WTC11 (cell line): Measurements from ENCODE around the gene GABRB1. TPM values are rescaled to one million over a fixed set of nuclear protein-coding genes. Genes with fewer than 3 reads are reported as not detected.
A peak's percentile ranks its signal among the peaks of the same experiment; 100 is the strongest.

ENCODE experiments used
- ATAC-seq: fragments of 200-7000 bp; cut with Tn5 transposase; 2 replicates; pipeline ENCODE4 v1.10.0; 2021; ENCODE audit warnings: mild to moderate bottlenecking, moderate library complexity
- Bru-seq: library from RNA; stranded (reverse); fragments of 400-500 nt; gene quantifications from one replicate; lab custom pipeline; 2021; lab: Mats Ljungman, UMichigan
- CTCF ChIA-PET: fragments of 300-600 bp; sonication (Branson Sonifier 250); formaldehyde crosslinking; loops from one replicate; lab custom pipeline; 2021; ENCODE audit warnings: antibody characterized with exemption; lab: Charles Lee
- POLR2A ChIA-PET: fragments of 350-600 bp; sonication (Branson Sonifier 250); formaldehyde crosslinking; loops from one replicate; lab custom pipeline; 2021; ENCODE audit warnings: antibody characterized with exemption; lab: Charles Lee
- DNase-seq: peaks from one replicate; pipeline ENCODE4 v3.0.0; 2021; ENCODE audit warnings: low spot score
- H3K27ac Mint-ChIP-seq: 2 replicates; pipeline ENCODE4 v1.8.0; 2021; ENCODE audit warnings: mixed read lengths
- H3K27me3 Mint-ChIP-seq: 2 replicates; pipeline ENCODE4 v1.8.0; 2021; ENCODE audit warnings: low read depth, mild to moderate bottlenecking, moderate library complexity, mixed read lengths
- H3K36me3 Mint-ChIP-seq: 2 replicates; pipeline ENCODE4 v1.8.0; 2021; ENCODE audit warnings: mixed read lengths
- H3K4me1 Mint-ChIP-seq: 2 replicates; pipeline ENCODE4 v1.8.0; 2022; ENCODE audit warnings: mixed read lengths
- H3K4me3 Mint-ChIP-seq: 2 replicates; pipeline ENCODE4 v1.8.0; 2021; ENCODE audit warnings: mild to moderate bottlenecking, moderate library complexity, mixed read lengths
- H3K9me3 Mint-ChIP-seq: 2 replicates; pipeline ENCODE4 v1.8.0; 2021; ENCODE audit warnings: mixed read lengths
- CBFB ChIP-seq: sonication (generic); formaldehyde crosslinking; IDR thresholded peaks from 2 replicates; pipeline ENCODE4 v1.8.1; 2022; ENCODE audit warnings: mild to moderate bottlenecking, low read depth, missing genetic modification reagents
- CREB1 ChIP-seq: sonication (generic); formaldehyde crosslinking; IDR thresholded peaks from 2 replicates; pipeline ENCODE4 v1.8.0; 2023; ENCODE audit warnings: mild to moderate bottlenecking, missing genetic modification reagents
- FOXK1 ChIP-seq: sonication (generic); formaldehyde crosslinking; IDR thresholded peaks from 2 replicates; pipeline ENCODE4 v1.8.0; 2022; ENCODE audit warnings: mild to moderate bottlenecking, moderate library complexity, missing genetic modification reagents
- FOXP1 ChIP-seq: sonication (generic); formaldehyde crosslinking; IDR thresholded peaks from 2 replicates; pipeline ENCODE4 v1.8.0; 2022; ENCODE audit warnings: missing genetic modification reagents, mild to moderate bottlenecking, moderate library complexity, borderline replicate concordance
- KAT7 ChIP-seq: sonication (generic); formaldehyde crosslinking; IDR thresholded peaks from 2 replicates; pipeline ENCODE4 v1.8.1; 2023; ENCODE audit warnings: missing genetic modification reagents, mild to moderate bottlenecking, borderline replicate concordance
- MXD4 ChIP-seq: fragments of 250-450 bp; sonication (Bioruptor Pico); IDR thresholded peaks from 2 replicates; pipeline ENCODE4 v1.8.0; 2021; ENCODE audit warnings: mild to moderate bottlenecking, moderate library complexity, borderline replicate concordance
- NFATC4 ChIP-seq: fragments of 250-450 bp; sonication (Bioruptor Pico); IDR thresholded peaks from 2 replicates; pipeline ENCODE4 v1.9.0; 2021; ENCODE audit warnings: mild to moderate bottlenecking
- RELA ChIP-seq: sonication (generic); formaldehyde crosslinking; IDR thresholded peaks from 2 replicates; pipeline ENCODE4 v1.8.1; 2022; ENCODE audit warnings: missing genetic modification reagents, mild to moderate bottlenecking, borderline replicate concordance
- RORB ChIP-seq: fragments of 250-450 bp; sonication (Bioruptor Pico); IDR thresholded peaks from 2 replicates; pipeline ENCODE4 v1.9.0; 2021; ENCODE audit warnings: mild to moderate bottlenecking
- SP1 ChIP-seq: sonication (generic); formaldehyde crosslinking; conservative IDR thresholded peaks from 2 replicates; pipeline ENCODE4 v1.8.1; 2022; ENCODE audit warnings: missing genetic modification reagents
- TEAD1 ChIP-seq: sonication (generic); formaldehyde crosslinking; IDR thresholded peaks from 2 replicates; pipeline ENCODE4 v1.8.0; 2022; ENCODE audit warnings: mild to moderate bottlenecking, missing genetic modification reagents
- ZNF121 ChIP-seq: sonication (generic); formaldehyde crosslinking; IDR thresholded peaks from 2 replicates; pipeline ENCODE4 v1.8.0; 2023; ENCODE audit warnings: missing genetic modification reagents
- ZNF138 ChIP-seq: sonication (generic); formaldehyde crosslinking; conservative IDR thresholded peaks from 2 replicates; pipeline ENCODE4 v1.8.1; 2022; ENCODE audit warnings: mild to moderate bottlenecking, moderate library complexity, missing genetic modification reagents
- ZNF263 ChIP-seq: sonication (generic); formaldehyde crosslinking; IDR thresholded peaks from 2 replicates; pipeline ENCODE4 v1.8.1; 2022; ENCODE audit warnings: low read depth, mild to moderate bottlenecking, moderate library complexity, missing genetic modification reagents
- ZNF281 ChIP-seq: sonication (generic); formaldehyde crosslinking; IDR thresholded peaks from 2 replicates; pipeline ENCODE4 v1.8.0; 2023; ENCODE audit warnings: mild to moderate bottlenecking, missing genetic modification reagents
- ZNF416 ChIP-seq: fragments of 250-450 bp; sonication (Bioruptor Pico); IDR thresholded peaks from 2 replicates; pipeline ENCODE4 v1.9.0; 2021; ENCODE audit warnings: mild to moderate bottlenecking, inconsistent platforms
- ZNF425 ChIP-seq: fragments of 250-450 bp; sonication (Bioruptor Pico); conservative IDR thresholded peaks from 2 replicates; pipeline ENCODE4 v1.9.0; 2021; ENCODE audit warnings: mild to moderate bottlenecking
- long read RNA-seq, 3 experiments: library from RNA in 1 of 3; library from capped mRNA in 1 of 3; library from polyadenylated mRNA in 1 of 3; unstranded in 2 of 3; stranded (forward) in 1 of 3; transcript quantifications; one replicate each; pipeline ENCODE4 v2.0.0, GENCODE V29; 2021
- total RNA-seq: library from RNA; stranded (reverse); gene quantifications from 3 replicates; pipeline ENCODE4 v1.2.3, GENCODE V29; 2021
- TF ChIP-seq, protein P1 (sequence below): fragments of 250-450 bp; sonication (Bioruptor Pico); IDR thresholded peaks from 2 replicates; pipeline ENCODE4 v1.9.0; 2021; ENCODE audit warnings: mild to moderate bottlenecking
- TF ChIP-seq, protein P2 (sequence below): sonication (generic); formaldehyde crosslinking; IDR thresholded peaks from 2 replicates; pipeline ENCODE4 v1.8.0; 2022; ENCODE audit warnings: mild to moderate bottlenecking, missing genetic modification reagents
- TF ChIP-seq, protein P3 (sequence below): sonication (generic); formaldehyde crosslinking; conservative IDR thresholded peaks from 2 replicates; pipeline ENCODE4 v1.8.1; 2023; ENCODE audit warnings: mild to moderate bottlenecking, low read depth, missing genetic modification reagents, moderate library complexity

The GABRB1 gene
- 0.46 to 0.69 TPM (median 0.66 TPM) in 3 replicates for total RNA-seq
- percentile 13 among the genes with signal in this experiment for Bru-seq, nascent RNA
- long read RNA-seq, experiment 1 = 0 reads
- long read RNA-seq, experiment 2 = 0 reads
- long read RNA-seq, experiment 3 = 0 reads

DNA sequence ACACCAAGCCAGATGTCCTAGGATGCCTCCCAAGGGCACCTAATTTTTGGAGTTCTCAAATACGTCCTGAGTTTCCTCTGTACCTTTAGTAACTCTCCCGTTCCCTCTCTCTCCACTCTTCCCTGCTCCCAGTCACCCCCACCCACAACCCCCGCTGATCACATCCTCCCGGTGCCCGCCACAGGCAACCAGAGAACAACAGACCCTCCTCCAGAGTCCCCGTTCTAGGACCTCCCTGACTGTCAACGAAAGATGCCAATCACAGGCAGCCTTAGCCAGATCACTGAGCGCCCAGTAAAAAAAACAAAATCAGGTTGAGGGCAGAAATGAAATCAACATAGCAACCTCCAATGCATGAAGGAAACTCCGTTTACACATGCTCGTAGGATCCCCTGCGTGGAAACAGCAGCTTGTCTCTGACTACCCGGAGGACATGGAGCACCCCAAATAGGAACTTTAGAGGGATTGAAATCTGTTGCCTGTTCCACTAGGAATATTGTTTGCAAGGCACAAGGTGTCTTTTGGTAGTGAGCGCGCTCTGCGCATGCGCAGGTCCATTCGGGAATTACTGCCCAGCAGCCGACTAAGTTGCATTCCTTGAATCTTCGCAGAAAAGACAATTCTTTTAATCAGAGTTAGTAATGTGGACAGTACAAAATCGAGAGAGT lies at the start of gene GABRB1:
Gene GABRB1, plus strand, starts transcription at position 557 of the 668 bp plus-strand sequence.
- H3K36me3 Mint-ChIP-seq = no peaks in the 10 kb centered on the region
- no peaks in the 10 kb centered on the region for H3K9me3 Mint-ChIP-seq
- peak within 1 kb of the TSS; percentile 89 for H3K4me3 Mint-ChIP-seq
- H3K27me3 Mint-ChIP-seq = peaks cover 26% of the 10 kb centered on the region
- CTCF ChIA-PET = no interaction called here
- H3K4me1 Mint-ChIP-seq = peaks cover 15% of the 10 kb centered on the region
- no peak for TF ChIP-seq SP1 (CRISPR knock-in tag)
- no peak for TF ChIP-seq ZNF121
- no peak for TF ChIP-seq TEAD1
- no peak for TF ChIP-seq ZNF416 (CRISPR knock-in tag)
- TF ChIP-seq FOXK1 (CRISPR knock-in tag) = no peak
- no peak for TF ChIP-seq RORB (CRISPR knock-in tag)
- TF ChIP-seq, protein P1, sequence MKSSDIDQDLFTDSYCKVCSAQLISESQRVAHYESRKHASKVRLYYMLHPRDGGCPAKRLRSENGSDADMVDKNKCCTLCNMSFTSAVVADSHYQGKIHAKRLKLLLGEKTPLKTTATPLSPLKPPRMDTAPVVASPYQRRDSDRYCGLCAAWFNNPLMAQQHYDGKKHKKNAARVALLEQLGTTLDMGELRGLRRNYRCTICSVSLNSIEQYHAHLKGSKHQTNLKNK (CRISPR knock-in tag) = no peak
- TF ChIP-seq ZNF425 (CRISPR knock-in tag) = no peak
- TF ChIP-seq MXD4 = no peak
- no peak for TF ChIP-seq RELA (CRISPR knock-in tag)
- no peak for TF ChIP-seq CREB1
- TF ChIP-seq ZNF138 (CRISPR knock-in tag) = no peak
- no peak for TF ChIP-seq FOXP1 (CRISPR knock-in tag)
- no peak for TF ChIP-seq NFATC4 (CRISPR knock-in tag)
- no peak for TF ChIP-seq CBFB (CRISPR knock-in tag)
- TF ChIP-seq ZNF281 (CRISPR knock-in tag) = no peak
- no peak for TF ChIP-seq KAT7 (CRISPR knock-in tag)
- TF ChIP-seq, protein P2, sequence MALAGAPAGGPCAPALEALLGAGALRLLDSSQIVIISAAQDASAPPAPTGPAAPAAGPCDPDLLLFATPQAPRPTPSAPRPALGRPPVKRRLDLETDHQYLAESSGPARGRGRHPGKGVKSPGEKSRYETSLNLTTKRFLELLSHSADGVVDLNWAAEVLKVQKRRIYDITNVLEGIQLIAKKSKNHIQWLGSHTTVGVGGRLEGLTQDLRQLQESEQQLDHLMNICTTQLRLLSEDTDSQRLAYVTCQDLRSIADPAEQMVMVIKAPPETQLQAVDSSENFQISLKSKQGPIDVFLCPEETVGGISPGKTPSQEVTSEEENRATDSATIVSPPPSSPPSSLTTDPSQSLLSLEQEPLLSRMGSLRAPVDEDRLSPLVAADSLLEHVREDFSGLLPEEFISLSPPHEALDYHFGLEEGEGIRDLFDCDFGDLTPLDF (CRISPR knock-in tag) = no peak
- TF ChIP-seq, protein P3, sequence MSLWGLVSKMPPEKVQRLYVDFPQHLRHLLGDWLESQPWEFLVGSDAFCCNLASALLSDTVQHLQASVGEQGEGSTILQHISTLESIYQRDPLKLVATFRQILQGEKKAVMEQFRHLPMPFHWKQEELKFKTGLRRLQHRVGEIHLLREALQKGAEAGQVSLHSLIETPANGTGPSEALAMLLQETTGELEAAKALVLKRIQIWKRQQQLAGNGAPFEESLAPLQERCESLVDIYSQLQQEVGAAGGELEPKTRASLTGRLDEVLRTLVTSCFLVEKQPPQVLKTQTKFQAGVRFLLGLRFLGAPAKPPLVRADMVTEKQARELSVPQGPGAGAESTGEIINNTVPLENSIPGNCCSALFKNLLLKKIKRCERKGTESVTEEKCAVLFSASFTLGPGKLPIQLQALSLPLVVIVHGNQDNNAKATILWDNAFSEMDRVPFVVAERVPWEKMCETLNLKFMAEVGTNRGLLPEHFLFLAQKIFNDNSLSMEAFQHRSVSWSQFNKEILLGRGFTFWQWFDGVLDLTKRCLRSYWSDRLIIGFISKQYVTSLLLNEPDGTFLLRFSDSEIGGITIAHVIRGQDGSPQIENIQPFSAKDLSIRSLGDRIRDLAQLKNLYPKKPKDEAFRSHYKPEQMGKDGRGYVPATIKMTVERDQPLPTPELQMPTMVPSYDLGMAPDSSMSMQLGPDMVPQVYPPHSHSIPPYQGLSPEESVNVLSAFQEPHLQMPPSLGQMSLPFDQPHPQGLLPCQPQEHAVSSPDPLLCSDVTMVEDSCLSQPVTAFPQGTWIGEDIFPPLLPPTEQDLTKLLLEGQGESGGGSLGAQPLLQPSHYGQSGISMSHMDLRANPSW = no peak
- no peak for TF ChIP-seq ZNF263
- TF ChIP-seq, all 79 proteins: peak for 0
- H3K27ac Mint-ChIP-seq = peak within 1 kb of the TSS; percentile 71
- peak; percentile 67 for ATAC-seq
- peak; percentile 73 for DNase-seq
- POLR2A ChIA-PET = no interaction called here
